Osteoblast (primary cell): ENCODE measurements around the gene LSM7. TPM values are rescaled to one million over a fixed set of nuclear protein-coding genes. Genes with fewer than 3 reads are reported as not detected.

ENCODE experiments used
- DNase-seq: peaks from one replicate; pipeline ENCODE4 v3.0.0; 2011; ENCODE audit warnings: low spot score, mixed read lengths; ENCODE audit not compliant: insufficient read length; ENCODE audit errors: missing footprints
- H2AFZ ChIP-seq: 2 replicates; pipeline ENCODE4 v1.6.0; 2011; ENCODE audit warnings: mild to moderate bottlenecking, low read length
- H3K27ac ChIP-seq: 2 replicates; pipeline ENCODE4 v1.5.1; 2011; ENCODE audit warnings: mild to moderate bottlenecking, low read depth, low read length, moderate library complexity
- H3K27me3 ChIP-seq: 2 replicates; pipeline ENCODE4 v1.6.0; 2012; ENCODE audit warnings: mild to moderate bottlenecking, control low read depth, inconsistent platforms, low read length, moderate library complexity; ENCODE audit not compliant: insufficient read depth
- H3K36me3 ChIP-seq: 2 replicates; pipeline ENCODE4 v1.5.1; 2011; ENCODE audit warnings: mild to moderate bottlenecking, low read length, control low read depth, moderate library complexity; ENCODE audit not compliant: insufficient read depth
- H3K4me1 ChIP-seq: 2 replicates; pipeline ENCODE4 v1.5.1; 2011; ENCODE audit warnings: mild to moderate bottlenecking, low read length, control low read depth, moderate library complexity; ENCODE audit not compliant: insufficient read depth
- H3K4me2 ChIP-seq: 2 replicates; pipeline ENCODE4 v1.6.0; 2011; ENCODE audit warnings: mild to moderate bottlenecking, low read length; ENCODE audit not compliant: insufficient read depth
- H3K4me3 ChIP-seq: fragments of 200-600 bp; sonication (generic); 3 replicates; pipeline ENCODE4 v1.5.1; 2012; ENCODE audit warnings: mild to moderate bottlenecking, low read length, inconsistent platforms; ENCODE audit not compliant: insufficient read depth
- H3K79me2 ChIP-seq: 2 replicates; pipeline ENCODE4 v1.6.0; 2012; ENCODE audit warnings: mild to moderate bottlenecking, low read length, control low read depth, inconsistent platforms; ENCODE audit not compliant: insufficient read depth
- H3K9me3 ChIP-seq: 2 replicates; pipeline ENCODE4 v1.5.1; 2011; ENCODE audit warnings: low read depth, low read length, control low read depth
- H4K20me1 ChIP-seq: 2 replicates; pipeline ENCODE4 v1.6.0; 2012; ENCODE audit warnings: mild to moderate bottlenecking, low read length, control low read depth; ENCODE audit not compliant: insufficient read depth
- total RNA-seq: library from RNA; depleted of rRNA; stranded (reverse); fragments of >200 nt; gene quantifications from 2 replicates; pipeline ENCODE4 v1.2.3, GENCODE V29; 2012
- TF ChIP-seq, protein P1 (sequence below): IDR thresholded peaks from 2 replicates; pipeline ENCODE4 v1.5.1; 2011; ENCODE audit warnings: mild to moderate bottlenecking, low read depth, low read length, moderate library complexity; ENCODE audit errors: extremely low read depth

LSM7 gene
- total RNA-seq, 1 donor: 57.9 TPM

- peaks cover 4% of the 10 kb centered on the region for H3K4me1 ChIP-seq
- TF ChIP-seq, protein P1, sequence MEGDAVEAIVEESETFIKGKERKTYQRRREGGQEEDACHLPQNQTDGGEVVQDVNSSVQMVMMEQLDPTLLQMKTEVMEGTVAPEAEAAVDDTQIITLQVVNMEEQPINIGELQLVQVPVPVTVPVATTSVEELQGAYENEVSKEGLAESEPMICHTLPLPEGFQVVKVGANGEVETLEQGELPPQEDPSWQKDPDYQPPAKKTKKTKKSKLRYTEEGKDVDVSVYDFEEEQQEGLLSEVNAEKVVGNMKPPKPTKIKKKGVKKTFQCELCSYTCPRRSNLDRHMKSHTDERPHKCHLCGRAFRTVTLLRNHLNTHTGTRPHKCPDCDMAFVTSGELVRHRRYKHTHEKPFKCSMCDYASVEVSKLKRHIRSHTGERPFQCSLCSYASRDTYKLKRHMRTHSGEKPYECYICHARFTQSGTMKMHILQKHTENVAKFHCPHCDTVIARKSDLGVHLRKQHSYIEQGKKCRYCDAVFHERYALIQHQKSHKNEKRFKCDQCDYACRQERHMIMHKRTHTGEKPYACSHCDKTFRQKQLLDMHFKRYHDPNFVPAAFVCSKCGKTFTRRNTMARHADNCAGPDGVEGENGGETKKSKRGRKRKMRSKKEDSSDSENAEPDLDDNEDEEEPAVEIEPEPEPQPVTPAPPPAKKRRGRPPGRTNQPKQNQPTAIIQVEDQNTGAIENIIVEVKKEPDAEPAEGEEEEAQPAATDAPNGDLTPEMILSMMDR: no peak
- H3K79me2 ChIP-seq: no peaks in the 10 kb centered on the region
- no peak overlapping the region for H3K4me2 ChIP-seq
- peaks cover 36% of the 10 kb centered on the region for H3K27me3 ChIP-seq
- H3K9me3 ChIP-seq: no peaks in the 10 kb centered on the region
- H4K20me1 ChIP-seq: peaks cover 73% of the 10 kb centered on the region
- DNase-seq: peak; percentile 77
- H3K4me3 ChIP-seq: no peak overlapping the region
- H3K27ac ChIP-seq: no peak overlapping the region
- H2AFZ ChIP-seq: no peak overlapping the region
- H3K36me3 ChIP-seq: no peaks in the 10 kb centered on the region
Observed at GRCh38 chr19:2288818-2289713, 39.3 kb downstream of the LSM7 start.

DNA sequence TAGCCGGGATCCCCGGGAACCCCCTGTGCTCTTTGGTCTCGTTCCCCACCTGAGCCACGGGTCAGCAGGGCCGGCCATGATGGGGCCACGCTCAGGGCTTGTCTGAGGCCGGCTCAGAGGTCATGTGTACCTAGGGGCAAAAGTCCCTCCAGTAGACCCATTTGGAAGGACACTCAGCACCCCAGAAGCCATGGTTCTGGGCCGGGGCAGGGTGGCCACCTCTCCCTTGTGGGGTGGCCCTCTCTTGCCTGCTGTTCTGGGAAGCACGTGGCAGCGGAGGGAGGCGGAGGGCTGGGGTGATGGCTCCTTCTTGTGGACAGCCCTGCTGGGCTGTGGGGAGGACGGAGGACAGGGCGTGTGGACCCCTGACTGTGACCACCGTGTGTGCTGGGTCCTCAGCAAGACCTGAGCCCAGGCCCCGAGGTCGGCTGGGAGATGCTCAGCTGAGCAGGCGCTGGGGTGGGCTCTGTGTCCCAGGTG is 40.0 kb downstream of the LSM7 start:
- no peak overlapping the region for H3K4me3 ChIP-seq
- H3K79me2 ChIP-seq: no peaks in the 10 kb centered on the region
- TF ChIP-seq, protein P1: no peak
- peak; percentile 88 for DNase-seq
- peaks cover 69% of the 10 kb centered on the region for H4K20me1 ChIP-seq
- no peaks in the 10 kb centered on the region for H3K4me1 ChIP-seq
- H3K27me3 ChIP-seq: peaks cover 36% of the 10 kb centered on the region
- no peaks in the 10 kb centered on the region for H3K9me3 ChIP-seq
- H2AFZ ChIP-seq: no peak overlapping the region
- no peaks in the 10 kb centered on the region for H3K36me3 ChIP-seq
- H3K27ac ChIP-seq: no peak overlapping the region
- H3K4me2 ChIP-seq: no peak overlapping the region

DNA sequence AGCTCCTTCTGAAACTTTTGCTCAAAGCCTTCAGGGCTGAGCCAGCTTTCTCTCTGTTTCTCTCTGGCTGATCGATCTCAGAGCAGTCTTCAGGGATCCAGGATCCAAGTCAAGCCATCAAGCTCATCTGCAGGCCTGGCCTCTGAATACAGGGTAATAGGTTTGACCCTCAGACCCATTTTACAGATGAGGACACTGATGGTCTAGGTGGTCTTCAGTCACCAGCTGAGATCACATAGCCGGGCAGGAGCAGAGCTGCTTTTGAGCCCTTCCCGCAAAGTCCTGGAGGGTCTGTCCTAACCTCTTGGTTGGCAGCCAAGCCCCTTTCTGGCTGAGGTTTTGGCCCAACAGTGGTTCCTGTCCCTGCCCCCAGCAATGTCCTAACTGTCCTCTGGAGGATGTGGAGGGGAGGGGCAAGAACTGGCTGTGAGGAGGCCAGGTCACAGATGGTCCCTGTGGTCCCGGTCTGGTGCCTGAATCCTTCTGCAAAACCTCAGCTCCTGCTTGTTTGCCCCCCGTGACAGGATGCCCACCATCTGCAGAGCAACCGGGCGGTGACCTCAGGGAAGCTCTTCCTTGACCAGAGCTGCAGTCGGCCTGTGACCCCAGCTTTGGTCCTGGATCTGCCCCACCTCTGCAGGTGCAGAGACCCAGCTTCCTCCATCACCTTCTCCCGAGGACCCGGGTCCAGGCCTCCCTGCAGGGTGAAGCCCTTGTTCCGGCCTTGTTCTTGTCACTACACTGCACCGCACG is 40.6 kb downstream of the LSM7 start:
- H3K4me1 ChIP-seq: no peaks in the 10 kb centered on the region
- peak; percentile 83 for DNase-seq
- TF ChIP-seq, protein P1: no peak
- no peaks in the 10 kb centered on the region for H3K79me2 ChIP-seq
- H4K20me1 ChIP-seq: peaks cover 71% of the 10 kb centered on the region
- no peak overlapping the region for H3K4me2 ChIP-seq
- H3K9me3 ChIP-seq: no peaks in the 10 kb centered on the region
- H3K36me3 ChIP-seq: no peaks in the 10 kb centered on the region
- H3K27ac ChIP-seq: no peak overlapping the region
- H3K27me3 ChIP-seq: peaks cover 36% of the 10 kb centered on the region
- no peak overlapping the region for H2AFZ ChIP-seq
- H3K4me3 ChIP-seq: no peak overlapping the region
